DOHH2 (cell line): ENCODE results near the gene YAE1.

Experiments
- CTCF ChIP-seq: fragments of 200-600 bp; sonication (generic); IDR thresholded peaks from one replicate; pipeline ENCODE4 v1.5.1; 2014; ENCODE audit warnings: antibody characterized with exemption, mild to moderate bottlenecking, low read depth, low read length; ENCODE audit not compliant: poor library complexity, severe bottlenecking
- EZH2phosphoT487 ChIP-seq: fragments of 200-600 bp; sonication (generic); IDR thresholded peaks from 2 replicates; pipeline ENCODE4 v1.6.1; 2017; ENCODE audit warnings: borderline replicate concordance, mild to moderate bottlenecking, antibody characterized with exemption, low read length, moderate library complexity, mixed read lengths

GRCh38 chr7:39609113-39609934 is 43.1 kb downstream of the YAE1 start:
- TF ChIP-seq CTCF (peak; percentile 17), EZH2phosphoT487 (no peak)
